T1000 (cell line): ENCODE results near the gene PHKB.
A peak's percentile ranks its signal among the peaks of the same experiment; 100 is the strongest.
"Not testable (repeated sequence)": the region's sequence is repeated elsewhere in the genome, so short reads cannot be mapped to it uniquely, and the experiment has no call there.

ENCODE experiments used
- DNase-seq: peaks from one replicate; lab custom pipeline; 2025; ENCODE audit warnings: mixed read lengths; lab: John Stamatoyannopoulos, UW

Gene PHKB

GRCh38 chr16:47506800-47507199 is 45.7 kb downstream of the PHKB start:
- no peak for DNase-seq

GRCh38 chr16:47507701-47508100 is 46.6 kb downstream of the PHKB start:
- DNase-seq = no peak

GRCh38 chr16:47511882-47512281 is 50.8 kb downstream of the PHKB start:
- DNase-seq = no peak

GRCh38 chr16:47519037-47519436 is 57.9 kb downstream of the PHKB start:
- no peak for DNase-seq

GRCh38 chr16:47519546-47519945 is 58.4 kb downstream of the PHKB start:
- no peak for DNase-seq

GRCh38 chr16:47519996-47520679 is 59.0 kb downstream of the PHKB start:
- no peak for DNase-seq

- DNase-seq = no peak
Measured at GRCh38 chr16:47523342-47524006, 62.3 kb downstream of the PHKB start.

- no peak for DNase-seq
Measured at GRCh38 chr16:47524007-47524405, 62.9 kb downstream of the PHKB start.

GRCh38 chr16:47528431-47528830 is 67.3 kb downstream of the PHKB start:
- DNase-seq = no peak

- no peak for DNase-seq
Measured at GRCh38 chr16:47533744-47534292, 72.7 kb downstream of the PHKB start.

- no peak for DNase-seq
Measured at GRCh38 chr16:47538472-47538871, 77.3 kb downstream of the PHKB start.

GRCh38 chr16:47539707-47540670 is 78.9 kb downstream of the PHKB start:
- not testable (repeated sequence) for DNase-seq

GRCh38 chr16:47541135-47541534 is 80.0 kb downstream of the PHKB start:
- DNase-seq = not testable (repeated sequence)

- not testable (repeated sequence) for DNase-seq
Measured at GRCh38 chr16:47544255-47544654, 83.1 kb downstream of the PHKB start.

- not testable (repeated sequence) for DNase-seq
Measured at GRCh38 chr16:47551185-47551584, 90.1 kb downstream of the PHKB start.

- not testable (repeated sequence) for DNase-seq
Measured at GRCh38 chr16:47551767-47552166, 90.6 kb downstream of the PHKB start.

GRCh38 chr16:47553853-47554564 is 92.9 kb downstream of the PHKB start:
- DNase-seq = no peak

GRCh38 chr16:47554587-47554986 is 93.5 kb downstream of the PHKB start:
- DNase-seq = not testable (repeated sequence)

- DNase-seq = no peak
Measured at GRCh38 chr16:47561286-47561685, 100.2 kb downstream of the PHKB start.

- no peak for DNase-seq
Measured at GRCh38 chr16:47562366-47562765, 101.2 kb downstream of the PHKB start.

- DNase-seq = peak; percentile 6
Measured at GRCh38 chr16:47565454-47565853, 104.3 kb downstream of the PHKB start.

GRCh38 chr16:47567321-47567720 is 106.2 kb downstream of the PHKB start:
- no peak for DNase-seq
